Endothelial cell of umbilical vein (primary cell): ENCODE data around the gene HTR7. TPM values are rescaled to one million over a fixed set of nuclear protein-coding genes. Genes with fewer than 3 reads are reported as not detected.

ENCODE experiments used
- BruUV-seq: library from RNA; stranded (reverse); fragments of 400-500 nt; replicated peaks from 2 replicates; lab custom pipeline; 2021; lab: Mats Ljungman, UMichigan
- CTCF ChIA-PET: fragments of 300-600, 350-600 bp; sonication (Branson Sonifier 250); formaldehyde crosslinking; loops from one replicate; lab custom pipeline; 2021; ENCODE audit warnings: antibody characterized with exemption, inconsistent platforms; lab: Charles Lee
- POLR2A ChIA-PET: fragments of 300-600, 350-600 bp; sonication (Branson Sonifier 250); formaldehyde crosslinking; loops from one replicate; lab custom pipeline; 2021; ENCODE audit warnings: antibody characterized with exemption, inconsistent platforms; lab: Charles Lee
- DNase-seq: peaks from one replicate; pipeline ENCODE4 v3.0.0-alpha.2; 2011; ENCODE audit warnings: low read depth, low spot score
- FAIRE-seq: peaks from 2 replicates; lab custom pipeline; 2011; peaks lifted over from hg19 to GRCh38; lab: Jason Lieb, UNC
- H2AFZ ChIP-seq: 2 replicates; pipeline ENCODE4 v1.6.0; 2012; ENCODE audit warnings: low read depth, low read length, control low read depth, inconsistent platforms
- H3K27ac ChIP-seq: 2 replicates; pipeline ENCODE4 v1.5.1; 2011; ENCODE audit warnings: low read depth, mild to moderate bottlenecking, control low read depth, low read length, moderate library complexity; ENCODE audit not compliant: insufficient read depth
- H3K27me3 ChIP-seq, 2 experiments: 2 replicates each; pipeline versions ENCODE4 v1.6.0 to v1.6.1; 2011; ENCODE audit warnings: low read length in 2 of 2, mixed read lengths in 1 of 2; ENCODE audit not compliant: control insufficient read depth in 2 of 2, insufficient read depth in 2 of 2
- H3K36me3 ChIP-seq, 2 experiments: 2 replicates in 1 of 2; 3 replicates in 1 of 2; pipeline ENCODE4 v1.5.1; 2011; ENCODE audit warnings: low read length in 2 of 2, mild to moderate bottlenecking in 1 of 2, moderate library complexity in 1 of 2; ENCODE audit not compliant: control insufficient read depth in 2 of 2, insufficient read depth in 2 of 2; ENCODE audit errors: extremely low read depth in 1 of 2
- H3K4me1 ChIP-seq: 3 replicates; pipeline ENCODE4 v1.5.1; 2011; ENCODE audit warnings: mild to moderate bottlenecking, low read length; ENCODE audit not compliant: control insufficient read depth, insufficient read depth; ENCODE audit errors: extremely low read depth
- H3K4me2 ChIP-seq: 2 replicates; pipeline ENCODE4 v1.6.1; 2011; ENCODE audit warnings: low read length, control low read depth, mixed read lengths; ENCODE audit not compliant: insufficient read depth
- H3K4me3 ChIP-seq, 3 experiments: fragments of 200-600 bp in 1 of 3; sonication (generic), shearing (Covaris generic) in 1 of 3; replicated peaks in 1 of 3; 2 replicates each; pipeline ENCODE4 v1.5.1; 2011 to 2016; ENCODE audit warnings: control low read depth in 3 of 3, low read length in 3 of 3, mild to moderate bottlenecking in 2 of 3, inconsistent platforms in 1 of 3, low read depth in 1 of 3, moderate library complexity in 1 of 3; ENCODE audit not compliant: insufficient read depth in 1 of 3
- H3K79me2 ChIP-seq: 2 replicates; pipeline ENCODE4 v1.6.0; 2012; ENCODE audit warnings: low read length, inconsistent platforms; ENCODE audit not compliant: control insufficient read depth, insufficient read depth
- H3K9ac ChIP-seq: replicated peaks from 2 replicates; pipeline ENCODE3; 2011; ENCODE audit warnings: low read length, control low read depth; ENCODE audit not compliant: insufficient read depth; ENCODE audit errors: extremely low read depth
- H3K9me1 ChIP-seq: replicated peaks from 3 replicates; pipeline ENCODE4 v1.6.0; 2011; ENCODE audit warnings: mild to moderate bottlenecking, low read length; ENCODE audit not compliant: control insufficient read depth, insufficient read depth; ENCODE audit errors: extremely low read depth
- H3K9me3 ChIP-seq: replicated peaks from 2 replicates; pipeline ENCODE4 v1.5.1; 2012; ENCODE audit warnings: low read length, inconsistent platforms; ENCODE audit not compliant: control insufficient read depth, insufficient read depth
- H4K20me1 ChIP-seq: replicated peaks from 2 replicates; pipeline ENCODE3; 2011; ENCODE audit warnings: mild to moderate bottlenecking, low read length; ENCODE audit not compliant: control insufficient read depth, insufficient read depth; ENCODE audit errors: extremely low read depth
- CTCF ChIP-seq, 2 donors: IDR thresholded peaks; 1 replicate in 1 of 2; 2 replicates in 1 of 2; pipeline ENCODE4 v1.5.1; 2011; ENCODE audit warnings: low read length in 2 of 2, mild to moderate bottlenecking in 2 of 2, moderate library complexity in 2 of 2, control low read depth in 1 of 2, inconsistent platforms in 1 of 2, low read depth in 1 of 2; ENCODE audit not compliant: insufficient read depth in 1 of 2; ENCODE audit errors: extremely low read depth in 1 of 2
- EZH2 ChIP-seq: IDR thresholded peaks from 2 replicates; pipeline ENCODE4 v1.6.1; 2012; ENCODE audit warnings: borderline replicate concordance, low read depth, mild to moderate bottlenecking, moderate library complexity, low read length, inconsistent platforms; ENCODE audit not compliant: severe bottlenecking
- FOS ChIP-seq: IDR thresholded peaks from 2 replicates; pipeline ENCODE4 v1.6.1; 2011; ENCODE audit warnings: mild to moderate bottlenecking, low read length, moderate library complexity, borderline replicate concordance; ENCODE audit not compliant: insufficient read depth
- GATA2 ChIP-seq: IDR thresholded peaks from 2 replicates; pipeline ENCODE4 v1.7.0; 2011; ENCODE audit warnings: low read depth, mild to moderate bottlenecking, moderate library complexity, mixed read lengths, low read length; ENCODE audit not compliant: insufficient read length, insufficient read depth
- JUN ChIP-seq: IDR thresholded peaks from 2 replicates; pipeline ENCODE4 v1.6.1; 2011; ENCODE audit warnings: borderline replicate concordance, low read depth; ENCODE audit not compliant: insufficient read length, insufficient read depth
- MAX ChIP-seq: IDR thresholded peaks from 2 replicates; pipeline ENCODE4 v1.6.1; 2011; ENCODE audit not compliant: insufficient read depth, insufficient read length
- MYC ChIP-seq: IDR thresholded peaks from one replicate; pipeline ENCODE4 v1.6.1; 2011; ENCODE audit warnings: mild to moderate bottlenecking, low read depth, low read length
- POLR2A ChIP-seq: IDR thresholded peaks from 2 replicates; pipeline ENCODE4 v1.6.1; 2012; ENCODE audit warnings: low read depth, mild to moderate bottlenecking, control low read depth, low read length
- POLR2AphosphoS5 ChIP-seq: IDR thresholded peaks from 2 replicates; pipeline ENCODE4 v1.6.1; 2012; ENCODE audit warnings: low read depth, mild to moderate bottlenecking, control low read depth, low read length, moderate library complexity; ENCODE audit not compliant: insufficient read depth
- dilution Hi-C: fragments of 300-500 bp; cut with MboI; formaldehyde crosslinking; loops from one replicate; pipeline ENCODE4 v1.15.0; 2019; ENCODE audit warnings: low sequenced_read_pairs; ENCODE audit not compliant: extremely low pct_ligation_motif_present
- intact Hi-C: fragments of 100-400 bp; cut with micrococcal nuclease; formaldehyde crosslinking; loops from one replicate; pipeline ENCODE4 v1.10.0; 2022
- polyA plus RNA-seq, 4 experiments: library from polyadenylated mRNA; depleted of rRNA in 3 of 4; stranded (reverse) in 3 of 4; unstranded in 1 of 4; fragments of >200 nt; gene quantifications; 2 replicates each; pipeline versions ENCODE4 v1.2.1 to v1.2.3, GENCODE V29; 2011 to 2012; ENCODE audit warnings: missing spikeins in 1 of 4
- total RNA-seq: library from RNA; stranded (reverse); gene quantifications from 2 replicates; pipeline ENCODE4 v1.2.3, GENCODE V29; 2021

HTR7 gene
- total and polyA plus RNA-seq, 2 donors (not counting 3 experiments of a cell fraction or from before 2014, with no cell fraction given), result 0.01 to 0.22 TPM

GRCh38 chr10:90893190-90893589 lies 35.4 kb upstream of the HTR7 start:
- dilution Hi-C loops, result loop anchor here (25.0 kb wide), 1 partner anchor 369 kb away; no protein-coding TSS in a partner anchor
- POLR2A ChIA-PET, result interaction anchor here (0.5 kb wide), 1 partner anchor 40 kb away, joined by 4 read pairs; no protein-coding TSS in a partner anchor

More at GRCh38 chr10:90893190-90893589, 35.4 kb upstream of the HTR7 start:
- intact Hi-C loops, result no loop called here
- no peak for FAIRE-seq
- no peak for DNase-seq
- Histone ChIP-seq H4K20me1 (no peaks in the 10 kb centered on the region), H3K4me2 (no peak overlapping the region), H3K27me3 (no peaks in the 10 kb centered on the region), H3K79me2 (no peaks in the 10 kb centered on the region), H3K27ac (no peak overlapping the region), H3K4me1 (no peaks in the 10 kb centered on the region), H3K9me3 (no peaks in the 10 kb centered on the region), H2AFZ (no peak overlapping the region), H3K9ac (no peak overlapping the region), H3K9me1 (no peaks in the 10 kb centered on the region), H3K36me3 (peaks cover 6 to 18% of the 10 kb centered on the region in 2 experiments), H3K4me3 (no peak overlapping the region)
- no TSS peak for BruUV-seq
- TF ChIP-seq JUN, result no peak
- TF ChIP-seq MYC, result no peak
- no peak for TF ChIP-seq FOS
- no peak for TF ChIP-seq POLR2A
- TF ChIP-seq CTCF (IDR thresholded peaks at IDR 0.05; ENCODE audit: extremely low read depth in 1 of 2, insufficient read depth in 1 of 2, low read depth in 1 of 2, low read length in 2 of 2), result no peak
- no peak for TF ChIP-seq POLR2AphosphoS5
- no peak for TF ChIP-seq GATA2
- TF ChIP-seq MAX, result no peak
- no peak for TF ChIP-seq EZH2
- CTCF ChIA-PET, result interaction anchor here (2.6 kb wide), 1 partner anchor 14 kb away, joined by 7 read pairs; no protein-coding TSS in a partner anchor
